ENCODE data around the gene STK39.
"Not testable (repeated sequence)": the region's sequence is repeated elsewhere in the genome, so short reads cannot be mapped to it uniquely, and the experiment has no call there.

STK39 gene

GRCh38 chr2:168050377-168050776, 197.0 kb downstream of the STK39 start:
- H3K36me3 Mint-ChIP-seq (ENCODE audit: low read depth), result peaks cover 7% of the 10 kb centered on the region

DNA sequence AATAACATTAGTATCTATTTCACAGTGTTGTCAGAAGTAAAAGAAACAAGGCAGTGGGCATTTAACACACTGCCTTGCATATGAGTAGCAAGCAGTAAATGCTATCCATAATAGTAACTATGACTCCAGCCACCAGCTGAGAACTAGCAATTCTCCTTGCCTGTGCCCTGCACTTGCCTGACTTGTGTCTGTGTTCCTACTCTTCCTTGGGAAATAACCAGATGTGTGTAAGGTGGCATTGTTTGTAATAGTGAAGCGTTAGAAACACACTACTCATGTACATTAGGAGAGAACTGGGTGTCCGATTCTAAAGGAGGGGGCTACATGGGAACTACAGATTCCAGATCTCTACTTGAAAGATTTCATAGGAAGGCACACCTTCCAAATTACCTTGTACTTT, 197.8 kb downstream of the STK39 start:
- peaks cover 8% of the 10 kb centered on the region for H3K36me3 Mint-ChIP-seq (ENCODE audit: low read depth)
- H3K27ac Mint-ChIP-seq, result no peak overlapping the region
- H3K9me3 Mint-ChIP-seq, result no peaks in the 10 kb centered on the region
- H3K4me1 Mint-ChIP-seq, result peaks cover 14% of the 10 kb centered on the region
- TF ChIP-seq CTCF (IDR thresholded peaks at IDR 0.05; ENCODE audit: unreplicated experiment in 3 of 3), result no peak
- no peak overlapping the region for H3K4me3 Mint-ChIP-seq
- no peaks in the 10 kb centered on the region for H3K27me3 Mint-ChIP-seq (ENCODE audit: low read depth)

More at GRCh38 chr2:168050377-168050776, 197.0 kb downstream of the STK39 start:
- peak in 1 of 3 experiments; percentile 11 for TF ChIP-seq CTCF (IDR thresholded peaks at IDR 0.05; ENCODE audit: unreplicated experiment in 3 of 3)
- Mint-ChIP-seq H3K27me3 (ENCODE audit: low read depth) (no peaks in the 10 kb centered on the region), H3K27ac (peak overlapping the region in 1 of 3 experiments; percentile 47), H3K9me3 (no peaks in the 10 kb centered on the region), H3K4me3 (no peak overlapping the region), H3K4me1 (peaks cover 17% of the 10 kb centered on the region)

DNA sequence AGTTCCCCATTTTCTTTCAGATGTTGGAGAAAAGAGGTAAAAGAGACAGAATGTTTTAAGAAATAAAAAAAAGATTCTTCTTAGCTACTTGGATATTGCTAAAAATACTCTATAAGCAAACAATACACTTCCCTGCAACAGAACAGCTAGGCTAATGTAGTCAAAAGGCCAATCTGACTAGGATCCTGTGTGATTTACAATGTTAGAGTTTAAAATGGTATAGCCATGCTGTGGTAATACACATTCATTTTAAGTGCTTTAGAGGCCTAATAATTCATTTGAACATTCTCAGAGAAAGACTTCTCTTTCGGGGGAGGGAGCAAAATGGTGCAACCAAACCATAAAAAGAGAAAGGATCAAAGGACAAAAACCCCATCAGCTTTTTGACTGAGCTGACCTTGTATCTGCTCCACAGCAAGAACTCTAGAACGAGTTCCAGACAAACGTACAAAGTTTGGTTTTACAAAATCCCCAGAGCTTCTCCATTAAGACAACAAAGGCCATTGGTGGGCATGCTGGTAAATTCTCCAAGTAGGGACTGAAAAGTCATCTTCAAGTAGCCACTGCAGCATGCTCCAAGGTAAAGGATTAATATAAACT, 200.2 kb downstream of the STK39 start:
- Mint-ChIP-seq H3K4me3 (no peak overlapping the region), H3K27me3 (ENCODE audit: low read depth) (no peaks in the 10 kb centered on the region), H3K9me3 (no peaks in the 10 kb centered on the region), H3K4me1 (peaks cover 19% of the 10 kb centered on the region), H3K27ac (peak overlapping the region; percentile 67 to 94 (median 71)), H3K36me3 (ENCODE audit: low read depth) (peaks cover 18% of the 10 kb centered on the region)
- TF ChIP-seq CTCF (IDR thresholded peaks at IDR 0.05; ENCODE audit: unreplicated experiment in 3 of 3), result no peak

DNA sequence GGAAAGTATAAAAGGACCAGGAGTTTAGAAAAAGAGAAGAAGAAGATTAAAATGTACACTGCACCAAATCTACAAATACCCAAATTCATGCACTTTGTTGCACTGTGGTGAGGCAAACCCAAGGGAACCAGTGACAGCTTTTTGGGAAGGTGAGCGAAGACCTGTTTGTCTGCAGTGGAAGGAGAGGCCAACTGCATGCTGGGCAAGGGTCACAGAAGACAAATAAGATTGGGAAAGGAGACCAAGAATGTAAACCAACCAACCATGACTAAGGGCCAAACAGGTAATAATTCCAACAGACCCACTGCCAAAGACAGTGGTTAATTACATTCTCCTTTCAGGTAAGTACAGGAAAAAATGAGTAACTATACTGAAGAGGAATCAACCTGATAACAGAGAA, 202.8 kb downstream of the STK39 start:
- no peak for TF ChIP-seq CTCF (IDR thresholded peaks at IDR 0.05; ENCODE audit: unreplicated experiment in 3 of 3)
- Mint-ChIP-seq H3K27ac (peak overlapping the region in 2 of 3 experiments; percentile 3 to 54), H3K4me1 (peaks cover 19% of the 10 kb centered on the region), H3K27me3 (ENCODE audit: low read depth) (no peaks in the 10 kb centered on the region), H3K36me3 (ENCODE audit: low read depth) (peaks cover 28% of the 10 kb centered on the region), H3K9me3 (no peaks in the 10 kb centered on the region), H3K4me3 (no peak overlapping the region)

DNA sequence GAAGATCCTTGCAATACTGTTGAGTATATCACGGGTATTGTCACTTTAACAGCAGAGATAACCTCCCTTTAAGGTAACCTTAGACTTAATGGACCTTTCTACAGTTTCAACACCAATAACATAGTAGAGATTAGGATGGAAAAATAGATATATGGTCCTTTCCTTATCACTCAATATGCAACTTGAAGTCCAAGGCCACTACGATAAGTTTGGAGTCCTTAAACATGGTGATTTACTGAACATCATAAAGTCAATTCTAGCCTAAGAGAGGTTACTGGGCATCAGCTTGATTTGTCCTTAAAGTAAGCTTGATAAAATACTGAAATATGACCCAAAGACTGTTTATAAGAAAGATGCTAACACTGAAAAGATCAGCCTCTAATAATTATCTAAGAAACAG, 203.2 kb downstream of the STK39 start:
- H3K36me3 Mint-ChIP-seq (ENCODE audit: low read depth), result peaks cover 28% of the 10 kb centered on the region
- H3K4me1 Mint-ChIP-seq, result peaks cover 19% of the 10 kb centered on the region
- H3K4me3 Mint-ChIP-seq, result no peak overlapping the region
- no peaks in the 10 kb centered on the region for H3K9me3 Mint-ChIP-seq
- TF ChIP-seq CTCF (IDR thresholded peaks at IDR 0.05; ENCODE audit: unreplicated experiment in 3 of 3), result no peak
- peak overlapping the region in 2 of 3 experiments; percentile 3 to 54 for H3K27ac Mint-ChIP-seq
- no peaks in the 10 kb centered on the region for H3K27me3 Mint-ChIP-seq (ENCODE audit: low read depth)

GRCh38 chr2:168042127-168042824, 205.1 kb downstream of the STK39 start:
- not testable (repeated sequence) for H3K4me3 Mint-ChIP-seq; H3K27ac Mint-ChIP-seq; H3K9me3 Mint-ChIP-seq; H3K27me3 Mint-ChIP-seq (ENCODE audit: low read depth)
- Mint-ChIP-seq H3K4me1 (peaks cover 16% of the 10 kb centered on the region), H3K36me3 (ENCODE audit: low read depth) (peaks cover 30% of the 10 kb centered on the region)

Data from nephron (organoid).